GM12875 (cell line): ENCODE data around the gene LIMCH1.

Experiments used
- H3K4me3 ChIP-seq: one replicate; pipeline ENCODE4 v1.5.1; 2011; ENCODE audit warnings: low read depth, low read length, control low read depth
- TF ChIP-seq, protein P1 (sequence below): IDR thresholded peaks from 2 replicates; pipeline ENCODE4 v1.5.1; 2011; ENCODE audit warnings: low read depth, mild to moderate bottlenecking, control low read depth, inconsistent platforms, low read length, moderate library complexity, borderline replicate concordance; ENCODE audit not compliant: insufficient read depth

Gene LIMCH1

GRCh38 chr4:41745292-41746024 is 207.5 kb downstream of the LIMCH1 start:
- no peak overlapping the region for H3K4me3 ChIP-seq
- TF ChIP-seq, protein P1, sequence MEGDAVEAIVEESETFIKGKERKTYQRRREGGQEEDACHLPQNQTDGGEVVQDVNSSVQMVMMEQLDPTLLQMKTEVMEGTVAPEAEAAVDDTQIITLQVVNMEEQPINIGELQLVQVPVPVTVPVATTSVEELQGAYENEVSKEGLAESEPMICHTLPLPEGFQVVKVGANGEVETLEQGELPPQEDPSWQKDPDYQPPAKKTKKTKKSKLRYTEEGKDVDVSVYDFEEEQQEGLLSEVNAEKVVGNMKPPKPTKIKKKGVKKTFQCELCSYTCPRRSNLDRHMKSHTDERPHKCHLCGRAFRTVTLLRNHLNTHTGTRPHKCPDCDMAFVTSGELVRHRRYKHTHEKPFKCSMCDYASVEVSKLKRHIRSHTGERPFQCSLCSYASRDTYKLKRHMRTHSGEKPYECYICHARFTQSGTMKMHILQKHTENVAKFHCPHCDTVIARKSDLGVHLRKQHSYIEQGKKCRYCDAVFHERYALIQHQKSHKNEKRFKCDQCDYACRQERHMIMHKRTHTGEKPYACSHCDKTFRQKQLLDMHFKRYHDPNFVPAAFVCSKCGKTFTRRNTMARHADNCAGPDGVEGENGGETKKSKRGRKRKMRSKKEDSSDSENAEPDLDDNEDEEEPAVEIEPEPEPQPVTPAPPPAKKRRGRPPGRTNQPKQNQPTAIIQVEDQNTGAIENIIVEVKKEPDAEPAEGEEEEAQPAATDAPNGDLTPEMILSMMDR, result no peak

GRCh38 chr4:41746025-41746439 is 208.1 kb downstream of the LIMCH1 start:
- TF ChIP-seq, protein P1, result no peak
- no peak overlapping the region for H3K4me3 ChIP-seq

- TF ChIP-seq, protein P1, result no peak
- no peak overlapping the region for H3K4me3 ChIP-seq
Observed at GRCh38 chr4:41746440-41747229, 208.7 kb downstream of the LIMCH1 start.

DNA sequence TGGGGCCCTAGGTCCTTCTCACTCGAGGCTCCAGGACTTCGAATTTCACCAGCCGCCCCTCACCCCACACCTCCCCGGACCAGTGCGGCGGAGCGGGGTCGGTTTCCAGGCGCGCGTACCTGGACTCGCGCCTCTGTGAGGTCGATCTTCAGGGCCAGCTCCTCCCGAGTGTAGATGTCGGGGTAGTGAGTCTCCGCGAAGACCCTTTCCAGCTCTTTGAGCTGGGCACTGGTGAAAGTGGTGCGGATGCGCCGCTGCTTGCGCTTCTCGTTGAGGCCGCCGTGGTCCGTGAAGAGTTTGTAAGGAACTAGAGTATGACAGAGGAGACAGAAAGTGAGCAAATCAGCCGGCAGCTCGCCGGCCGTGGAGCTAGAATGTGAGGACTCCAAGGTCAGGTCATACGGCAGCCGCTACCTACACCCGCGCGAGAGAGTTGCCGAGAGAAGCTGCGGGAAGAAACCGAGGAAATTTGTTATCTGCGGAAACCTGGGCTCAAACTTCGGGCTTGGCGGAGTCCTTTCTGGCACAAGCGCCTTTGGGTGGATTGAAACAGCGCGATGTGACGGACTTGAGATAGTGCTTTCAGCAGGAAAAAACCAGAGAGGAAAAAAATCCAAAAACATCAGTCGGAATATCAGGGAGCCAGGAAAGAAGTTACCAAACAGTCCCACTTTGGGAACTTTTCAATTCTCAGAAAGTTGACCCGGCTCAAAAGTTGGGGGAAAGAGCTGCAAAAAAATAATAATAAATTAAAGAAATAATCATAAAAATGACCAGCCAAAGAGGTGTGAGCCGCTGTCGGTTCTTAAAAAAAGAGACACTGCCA is 209.5 kb downstream of the LIMCH1 start:
- H3K4me3 ChIP-seq, result no peak overlapping the region
- TF ChIP-seq, protein P1, result no peak

DNA sequence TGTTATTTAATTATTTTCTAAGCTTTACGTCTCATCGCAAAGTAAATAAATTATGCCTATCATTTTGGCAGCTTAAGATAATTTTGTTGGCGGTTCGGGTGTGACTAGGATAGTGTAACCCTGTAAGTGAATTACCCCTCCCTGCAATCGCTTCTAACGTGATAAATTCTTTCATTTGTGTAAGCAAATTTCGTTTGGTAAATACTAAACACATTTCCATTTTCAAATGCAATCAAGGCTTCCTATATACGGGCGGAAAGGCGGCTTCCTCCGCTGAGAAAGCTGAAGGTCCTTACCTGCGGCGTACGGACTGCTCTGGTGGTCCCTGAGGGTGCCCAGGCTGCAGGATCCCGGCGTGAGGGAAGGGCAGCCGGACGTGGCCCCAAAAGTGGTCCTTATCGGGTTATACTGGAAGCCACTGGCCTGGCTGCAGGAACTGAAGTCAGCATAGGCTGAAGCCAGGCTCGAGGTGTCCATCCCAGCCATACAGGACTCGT is 210.2 kb downstream of the LIMCH1 start:
- TF ChIP-seq, protein P1, result no peak
- no peak overlapping the region for H3K4me3 ChIP-seq

- TF ChIP-seq, protein P1, result no peak
- H3K4me3 ChIP-seq, result no peak within 1 kb of the TSS
Observed at GRCh38 chr4:41748571-41749475, 210.9 kb downstream of the LIMCH1 start, which contains the start of gene PHOX2B. Gene PHOX2B (minus strand): TSS chr4:41748725. CDS start chr4:41748610, 115 bp downstream.
